Spleen (tissue), 11 donors: ENCODE results near the gene OMP. TPM values are rescaled to one million over a fixed set of nuclear protein-coding genes. Genes with fewer than 3 reads are reported as not detected.

Experiments
- DNase-seq: peaks from one replicate; pipeline ENCODE4 v3.0.0-alpha.2; 2020
- H3K27ac ChIP-seq, 8 donors: fragments of 200-600 bp; sonication (generic) in 7 of 8; 1 replicate in 4 of 8; 2 replicates in 4 of 8; pipeline versions ENCODE4 v1.5.0 to v1.8.0; 2016 to 2021; ENCODE audit warnings: inconsistent platforms in 4 of 8, mild to moderate bottlenecking in 4 of 8, moderate library complexity in 1 of 8
- H3K27me3 ChIP-seq, 7 donors: fragments of 200-600 bp; sonication (generic) in 6 of 7; replicated peaks in 1 of 7; 1 replicate in 4 of 7; 2 replicates in 3 of 7; pipeline versions ENCODE4 v1.5.0 to v1.8.0; 2016 to 2021; ENCODE audit warnings: inconsistent platforms in 3 of 7, mild to moderate bottlenecking in 1 of 7
- H3K36me3 ChIP-seq, 6 donors: fragments of 200-600 bp; sonication (generic) in 5 of 6; 1 replicate in 4 of 6; 2 replicates in 2 of 6; pipeline versions ENCODE4 v1.5.0 to v1.8.0; 2016 to 2021; ENCODE audit warnings: inconsistent platforms in 2 of 6
- H3K4me1 ChIP-seq, 6 donors: fragments of 200-600 bp; sonication (generic) in 5 of 6; 1 replicate in 3 of 6; 2 replicates in 3 of 6; pipeline versions ENCODE4 v1.5.0 to v1.8.0; 2016 to 2021; ENCODE audit warnings: inconsistent platforms in 3 of 6
- H3K4me3 ChIP-seq, 8 donors: fragments of 200-600 bp; sonication (generic) in 7 of 8; 1 replicate in 4 of 8; 2 replicates in 4 of 8; pipeline versions ENCODE4 v1.5.0 to v1.8.0; 2016 to 2021; ENCODE audit warnings: inconsistent platforms in 4 of 8, mild to moderate bottlenecking in 4 of 8, moderate library complexity in 2 of 8
- H3K9me3 ChIP-seq, 8 donors: fragments of 200-600 bp; sonication (generic) in 7 of 8; 1 replicate in 4 of 8; 2 replicates in 4 of 8; pipeline versions ENCODE4 v1.5.0 to v1.8.0; 2016 to 2021; ENCODE audit warnings: inconsistent platforms in 4 of 8
- CTCF ChIP-seq, 11 experiments: fragments of 200-600 bp in 7 of 11; fragments of 450-650 bp in 4 of 11; sonication (generic) in 4 of 11; IDR thresholded peaks in 8 of 11; conservative IDR thresholded peaks in 3 of 11; 1 replicate in 7 of 11; 2 replicates in 4 of 11; pipeline versions ENCODE4 v1.4.0 to v1.8.0; 2016 to 2021; ENCODE audit warnings: antibody characterized with exemption in 11 of 11, inconsistent platforms in 4 of 11, mild to moderate bottlenecking in 1 of 11
- POLR2A ChIP-seq, 3 donors: fragments of 450-650 bp; IDR thresholded peaks; one replicate each; pipeline ENCODE4 v1.5.1; 2017; ENCODE audit warnings: antibody characterized with exemption in 3 of 3, mild to moderate bottlenecking in 1 of 3
- POLR2AphosphoS5 ChIP-seq, 3 donors: sonication (generic); formaldehyde crosslinking; IDR thresholded peaks; one replicate each; pipeline ENCODE4 v1.5.1; 2017; ENCODE audit warnings: antibody characterized with exemption in 3 of 3
- WGBS, 5 donors: extraction: QIAGEN DNeasy Blood & Tissue Kit in 3 of 5; methylation state at CpG; one replicate each; pipeline versions ENCODE4 v1.1.5 to v1.1.7; 2013 to 2018; 5-methylcytosine and 5-hydroxymethylcytosine counted together
- intact Hi-C: fragments of 100-400 bp; cut with DNase I; formaldehyde crosslinking; loops from one replicate; pipeline ENCODE4 v1.15.0; 2023; ENCODE audit warnings: low total_unique reads
- polyA plus RNA-seq, 3 donors: library from polyadenylated mRNA; stranded (reverse); fragments of 200-250 nt; gene quantifications; one replicate each; pipeline ENCODE4 v1.2.1, GENCODE V29; 2013
- total RNA-seq, 7 donors: library from RNA; depleted of rRNA in 3 of 7; stranded (reverse); fragments of >200 nt in 3 of 7; fragmentation: NEBNext Ultra II Directional in 4 of 7; extraction: Animal tissue kit (Norgen Biotek cat#: 25700) in 4 of 7; gene quantifications; one replicate each; pipeline versions ENCODE4 v1.1.0 to v1.2.1, GENCODE V29; 2016 to 2021
- donor health status: healthy with polysubstance abuse.
- donor health status: DM: no; HTN: no; CAD: no; lungs with moderate emphysema.
- donor health status: DM: no; HTN: no; CAD: no.
- donor health status: Bipolar disorder and iron deficiency.
- donor health status: healthy.
- donor health status: DM: no; HTN: no; CAD: no.
- donor health status: DM: yes; HTN: yes; CAD: no.

OMP gene
- total and polyA plus RNA-seq, 10 donors: 0.51 to 0.64 TPM; not detected in 8

DNA sequence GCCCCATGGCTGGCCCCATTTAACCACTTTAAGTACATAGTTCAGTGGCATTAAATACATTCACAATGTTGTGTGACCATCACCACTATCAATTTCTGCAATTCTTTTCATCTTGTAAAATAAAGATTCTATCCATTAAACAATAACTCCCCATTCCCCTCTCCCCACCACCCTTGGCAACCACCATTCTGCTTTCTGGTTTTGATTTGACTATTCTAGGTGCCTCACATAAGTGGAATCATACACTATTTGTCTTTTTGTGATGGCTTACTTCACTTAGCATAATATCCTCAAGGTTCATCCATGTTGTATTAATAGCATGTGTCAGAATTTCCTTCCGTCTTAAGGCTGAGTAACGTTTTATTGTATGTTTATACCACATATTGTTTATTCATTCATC is 32.4 kb downstream of the OMP start:
- intact Hi-C loops: no loop called here
- no peak for TF ChIP-seq CTCF (IDR thresholded peaks at IDR 0.05 in 8 of 11, conservative IDR thresholded peaks at IDR 0.05 in 3 of 11)
- TF ChIP-seq POLR2AphosphoS5 (IDR thresholded peaks at IDR 0.05): no peak
- TF ChIP-seq POLR2A (IDR thresholded peaks at IDR 0.05): no peak
- 6 to 19% (median 8%) methylated on average over 2 of the region's 2 CpGs for WGBS, 5 donors

DNA sequence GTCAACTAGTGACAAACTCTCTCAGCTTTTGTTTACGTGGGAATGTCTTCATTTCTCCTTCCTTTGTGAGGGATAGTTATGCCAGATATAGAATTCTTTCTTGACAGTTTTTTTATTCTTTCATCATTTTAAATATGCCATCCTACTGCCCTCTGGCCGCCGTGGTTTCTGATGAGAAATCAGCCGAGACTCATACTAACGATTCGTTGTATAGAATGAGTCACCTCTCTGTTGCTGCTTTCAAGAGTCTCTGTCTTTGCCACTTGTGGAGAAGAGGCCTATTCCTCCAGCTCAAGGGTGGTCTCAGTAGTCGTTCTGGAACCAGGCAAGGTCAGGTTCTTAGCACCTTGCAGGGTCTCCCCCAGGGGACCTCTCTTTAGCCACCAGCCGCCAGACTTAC is 33.4 kb downstream of the OMP start:
- 68 to 84% (median 71%) methylated on average over 8 of the region's 8 CpGs for WGBS, 5 donors
- Histone ChIP-seq H3K4me1 (peaks cover 0 to 20% (median 3%) of the 10 kb centered on the region in 6 donors), H3K27ac (no peak overlapping the region)

More for the DNA sequence above, 32.4 kb downstream of the OMP start:
- H3K4me3 ChIP-seq: no peak overlapping the region
- DNase-seq: no peak
- H3K36me3 ChIP-seq: no peaks in the 10 kb centered on the region
- peaks cover 0 to 31% (median 13%) of the 10 kb centered on the region in 7 donors for H3K27me3 ChIP-seq
- H3K27ac ChIP-seq: no peak overlapping the region
- peaks cover 0 to 16% (median 3%) of the 10 kb centered on the region in 6 donors for H3K4me1 ChIP-seq
- H3K9me3 ChIP-seq: no peaks in the 10 kb centered on the region

DNA sequence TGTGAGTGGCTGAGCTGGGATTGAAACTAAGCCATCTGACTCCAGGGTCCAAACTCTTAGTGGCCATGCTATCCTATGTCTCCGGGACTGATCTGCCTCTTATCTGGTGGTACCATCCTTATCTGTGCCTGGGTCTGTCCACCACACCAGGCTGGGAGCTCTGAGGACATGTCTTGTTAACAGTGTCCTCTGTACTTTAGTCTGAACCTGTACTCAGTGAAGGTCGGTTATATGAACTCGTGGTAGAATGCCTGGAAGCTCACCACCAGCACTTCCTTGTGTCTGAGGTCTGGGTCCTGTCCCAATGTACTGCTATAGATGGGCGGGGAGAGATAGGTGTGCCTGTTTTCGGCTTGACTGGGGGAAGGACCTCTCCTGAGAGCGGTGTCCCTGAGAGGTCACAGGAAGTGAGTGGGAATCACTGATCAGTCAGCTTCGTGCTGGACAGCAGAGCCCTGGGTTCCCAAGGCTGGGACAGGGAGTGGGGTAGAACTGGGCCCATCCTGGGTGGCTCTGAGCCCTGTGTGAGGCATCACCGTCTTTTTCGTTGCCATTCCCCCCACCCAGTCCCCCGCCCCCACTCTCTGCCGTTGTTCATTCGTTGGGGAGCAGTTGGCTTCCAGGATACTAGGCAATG is 34.3 kb downstream of the OMP start:
- WGBS, 5 donors: 60 to 73% (median 71%) methylated on average over 11 to 12 of the region's 12 CpGs
- peak overlapping the region in 1 of 8 donors; percentile 18 for H3K27ac ChIP-seq
- intact Hi-C loops: no loop called here
- H3K4me3 ChIP-seq: no peak overlapping the region
- H3K9me3 ChIP-seq: no peaks in the 10 kb centered on the region
- peaks cover 0 to 21% (median 3%) of the 10 kb centered on the region in 6 donors for H3K4me1 ChIP-seq
- no peak for DNase-seq
- TF ChIP-seq POLR2AphosphoS5 (IDR thresholded peaks at IDR 0.05): no peak
- no peak for TF ChIP-seq CTCF (IDR thresholded peaks at IDR 0.05 in 8 of 11, conservative IDR thresholded peaks at IDR 0.05 in 3 of 11)
- TF ChIP-seq POLR2A (IDR thresholded peaks at IDR 0.05): no peak
- no peaks in the 10 kb centered on the region for H3K36me3 ChIP-seq
- peaks cover 0 to 31% (median 13%) of the 10 kb centered on the region in 7 donors for H3K27me3 ChIP-seq

More for the DNA sequence above, 33.4 kb downstream of the OMP start:
- peaks cover 0 to 31% (median 13%) of the 10 kb centered on the region in 7 donors for H3K27me3 ChIP-seq
- intact Hi-C loops: no loop called here
- H3K4me3 ChIP-seq: no peak overlapping the region
- no peaks in the 10 kb centered on the region for H3K9me3 ChIP-seq
- DNase-seq: no peak
- no peaks in the 10 kb centered on the region for H3K36me3 ChIP-seq
- TF ChIP-seq POLR2AphosphoS5 (IDR thresholded peaks at IDR 0.05) (no peak), POLR2A (IDR thresholded peaks at IDR 0.05) (no peak), CTCF (IDR thresholded peaks at IDR 0.05 in 8 of 11, conservative IDR thresholded peaks at IDR 0.05 in 3 of 11) (no peak)

- no peak for DNase-seq
- Histone ChIP-seq H3K4me3 (no peak overlapping the region), H3K27me3 (peaks cover 0 to 31% (median 13%) of the 10 kb centered on the region in 7 donors), H3K4me1 (peaks cover 0 to 26% (median 3%) of the 10 kb centered on the region in 6 donors), H3K27ac (peak overlapping the region in 1 of 8 donors; percentile 18), H3K36me3 (no peaks in the 10 kb centered on the region), H3K9me3 (no peaks in the 10 kb centered on the region)
- 58 to 79% (median 73%) methylated on average over 10 to 11 of the region's 11 CpGs for WGBS, 5 donors
- TF ChIP-seq POLR2AphosphoS5 (IDR thresholded peaks at IDR 0.05) (no peak), POLR2A (IDR thresholded peaks at IDR 0.05) (no peak)
- intact Hi-C loops: no loop called here
Measured at GRCh38 chr11:77137421-77137820, 34.8 kb downstream of the OMP start.
